Panc1 (cell line): ENCODE measurements around the gene ZNF44. TPM values are rescaled to one million over a fixed set of nuclear protein-coding genes. Genes with fewer than 3 reads are reported as not detected.

Experiments
- ATAC-seq: fragments of 200-7000 bp; cut with Tn5 transposase; 2 replicates; pipeline ENCODE4 v1.9.1; 2020; ENCODE audit warnings: mild to moderate bottlenecking, moderate library complexity
- Bru-seq: library from RNA; stranded (reverse); fragments of 400-500 nt; gene quantifications from one replicate; lab custom pipeline; 2021; lab: Mats Ljungman, UMichigan
- BruChase-seq, 2 experiments: library from RNA; stranded (reverse); fragments of 400-500 nt; gene quantifications; one replicate each; lab custom pipeline; 2021; lab: Mats Ljungman, UMichigan
- BruUV-seq: library from RNA; stranded (reverse); fragments of 400-500 nt; replicated peaks from 2 replicates; lab custom pipeline; 2021; lab: Mats Ljungman, UMichigan
- CTCF ChIA-PET: fragments of 300-600 bp; sonication (Branson Sonifier 250); formaldehyde crosslinking; loops from one replicate; lab custom pipeline; 2022; ENCODE audit warnings: antibody characterized with exemption; lab: Charles Lee
- POLR2A ChIA-PET: fragments of 300-600 bp; sonication (Branson Sonifier 250); formaldehyde crosslinking; loops from one replicate; lab custom pipeline; 2022; ENCODE audit warnings: antibody characterized with exemption; lab: Charles Lee
- DNase-seq: peaks from one replicate; pipeline ENCODE4 v3.0.0-alpha.2; 2010; ENCODE audit warnings: low read depth, low spot score
- H3K27ac ChIP-seq: 2 replicates; pipeline ENCODE4 v1.5.1; 2011; ENCODE audit warnings: mild to moderate bottlenecking, low read length, inconsistent platforms
- H3K27me3 ChIP-seq: fragments of 200-500 bp; sonication (Bioruptor generic); 2 replicates; pipeline ENCODE4 v1.6.0; 2014; ENCODE audit warnings: low read length, inconsistent platforms; ENCODE audit not compliant: control insufficient read depth, insufficient read depth
- H3K36me3 ChIP-seq: fragments of 200-500 bp; sonication (Bioruptor generic); 2 replicates; pipeline ENCODE4 v1.5.1; 2014; ENCODE audit warnings: inconsistent platforms, mild to moderate bottlenecking, low read length, moderate library complexity; ENCODE audit not compliant: control insufficient read depth, insufficient read depth
- H3K4me1 ChIP-seq: 2 replicates; pipeline ENCODE4 v1.5.1; 2011; ENCODE audit warnings: inconsistent platforms, mild to moderate bottlenecking, low read length, moderate library complexity; ENCODE audit not compliant: control insufficient read depth, insufficient read depth
- H3K4me3 ChIP-seq, 2 experiments: 2 replicates each; pipeline ENCODE4 v1.5.1; 2011 to 2012; ENCODE audit warnings: low read depth in 2 of 2, low read length in 2 of 2, mild to moderate bottlenecking in 2 of 2, inconsistent platforms in 1 of 2, moderate library complexity in 1 of 2
- H3K9me3 ChIP-seq: fragments of 200-500 bp; sonication (Bioruptor generic); 2 replicates; pipeline ENCODE4 v1.5.1; 2014; ENCODE audit warnings: low read depth, mild to moderate bottlenecking, inconsistent platforms, low read length, moderate library complexity; ENCODE audit not compliant: control insufficient read depth, insufficient read depth
- POLR2AphosphoS5 ChIP-seq: IDR thresholded peaks from 2 replicates; pipeline ENCODE4 v1.6.1; 2012; ENCODE audit warnings: mild to moderate bottlenecking, low read depth, low read length, moderate library complexity
- SIN3A ChIP-seq: IDR thresholded peaks from 2 replicates; pipeline ENCODE4 v1.6.1; 2012; ENCODE audit warnings: low read depth, mild to moderate bottlenecking, low read length, moderate library complexity, borderline replicate concordance; ENCODE audit not compliant: insufficient read depth
- TCF7L2 ChIP-seq: IDR thresholded peaks from 2 replicates; pipeline ENCODE4 v1.6.1; 2011; ENCODE audit warnings: mild to moderate bottlenecking, low read depth, low read length, inconsistent platforms
- in situ Hi-C: cut with HindIII; loops from 2 replicates; pipeline ENCODE4 v1.10.0; 2016; ENCODE audit warnings: low sequenced_read_pairs, low pct_unique_long_range_greater_than_20kb
- intact Hi-C: fragments of 100-400 bp; cut with micrococcal nuclease; formaldehyde crosslinking; loops from one replicate; pipeline ENCODE4 v1.10.0; 2022; ENCODE audit not compliant: unreplicated experiment
- long read RNA-seq: library from polyadenylated mRNA; unstranded; transcript quantifications from one replicate; pipeline ENCODE4 v2.0.0, GENCODE V29; 2021; ENCODE audit not compliant: unreplicated experiment
- polyA plus RNA-seq: library from polyadenylated mRNA; unstranded; fragments of >200 nt; gene quantifications from one replicate; pipeline ENCODE4 v1.2.1, GENCODE V29; 2012; ENCODE audit warnings: missing spikeins; ENCODE audit not compliant: insufficient read length
- total RNA-seq: library from RNA; stranded (reverse); gene quantifications from one replicate; pipeline ENCODE4 v1.2.1, GENCODE V29; 2021; ENCODE audit not compliant: unreplicated experiment
- TF ChIP-seq, protein P1 (sequence below), 2 experiments: IDR thresholded peaks; 2 replicates each; pipeline ENCODE4 v1.6.1; 2011 to 2012; ENCODE audit warnings: low read depth in 2 of 2, control low read depth in 1 of 2, low read length in 1 of 2, mild to moderate bottlenecking in 1 of 2, moderate library complexity in 1 of 2; ENCODE audit not compliant: insufficient read depth in 1 of 2
- TF ChIP-seq, protein P2 (sequence below): fragments of 450-650 bp; IDR thresholded peaks from 2 replicates; pipeline ENCODE4 v1.5.1; 2017; ENCODE audit warnings: mild to moderate bottlenecking

ZNF44 gene
- total RNA-seq, result 5.0 TPM
- polyA plus RNA-seq, result 2.0 TPM
- Bru-seq, nascent RNA, result percentile 66 among the genes with signal in this experiment
- percentile 82 among the genes with signal in this experiment for BruChase-seq, experiment 1, labeled RNA remaining after a 2-hour chase
- BruChase-seq, experiment 2, labeled RNA remaining after a 6-hour chase, result percentile 75 among the genes with signal in this experiment
- long read RNA-seq, partial matches to known transcripts, result 0 of 10 reads
- long read RNA-seq, other reads (novel, unspliced or antisense), result 6 of 10 reads

DNA sequence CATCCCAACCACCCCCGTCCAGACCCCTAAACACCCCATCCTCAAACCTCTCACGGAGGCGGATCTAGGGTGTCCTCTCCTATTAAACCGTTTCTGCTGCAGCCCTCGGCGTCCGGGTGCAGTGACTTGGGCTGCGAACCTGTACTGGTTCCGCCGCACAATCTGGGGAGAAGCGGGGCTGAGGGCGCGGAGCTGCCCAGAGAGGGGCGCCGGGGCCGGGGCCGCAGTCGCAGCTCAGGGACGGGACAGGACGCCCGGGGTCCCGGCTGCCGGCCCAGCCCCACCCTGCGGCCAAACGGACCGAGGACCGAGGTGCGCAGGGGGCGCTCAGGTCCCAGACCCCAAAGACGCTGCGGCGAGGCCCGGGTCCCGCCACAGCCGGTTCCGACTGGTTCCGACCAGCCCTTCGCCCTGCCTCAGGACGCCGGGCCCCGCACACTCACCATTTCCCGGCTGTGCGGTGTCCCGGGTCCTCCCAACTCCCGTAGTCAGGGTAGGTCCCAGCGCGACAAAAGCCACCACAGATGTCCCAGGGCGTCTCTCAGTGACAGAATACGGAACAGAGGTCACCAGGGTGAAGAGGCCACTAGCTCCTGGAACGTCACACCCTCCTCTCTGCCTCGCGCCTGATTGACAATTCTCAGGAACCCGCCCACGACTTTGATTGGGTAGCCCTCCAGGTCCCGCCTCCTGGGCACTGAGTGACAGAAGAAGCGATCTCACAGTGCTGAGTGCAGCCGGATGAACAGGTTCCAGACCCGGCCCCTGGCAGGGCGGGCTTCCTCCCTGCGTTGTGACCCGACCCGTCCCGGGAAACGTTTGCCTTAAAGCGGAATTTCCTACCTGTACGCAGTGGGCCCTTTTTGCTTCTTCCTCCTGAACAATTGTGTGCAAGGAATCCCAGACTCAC is at the start of gene ZNF44:
Gene ZNF44 (minus strand): TSS at position 635 of the 910 bp plus-strand sequence. CDS start 189 bp downstream, at position 446.
- no peaks in the 10 kb centered on the region for H3K27me3 ChIP-seq
- H3K4me3 ChIP-seq, result peak within 1 kb of the TSS; percentile 83 to 85
- ChIA-PET CTCF (no interaction called here), POLR2A (no interaction called here)
- no peaks in the 10 kb centered on the region for H3K4me1 ChIP-seq
- DNase-seq (peak; percentile 87), ATAC-seq (peak; percentile 98)
- peak within 1 kb of the TSS; percentile 78 for H3K27ac ChIP-seq
- no TSS peak for BruUV-seq
- H3K9me3 ChIP-seq, result no peaks in the 10 kb centered on the region
- peaks cover 2% of the 10 kb centered on the region; the same call in 1 of the 2 replicates for H3K36me3 ChIP-seq
- in situ Hi-C loops (no loop called here), intact Hi-C loops (no loop called here)
- TF ChIP-seq, protein P1, sequence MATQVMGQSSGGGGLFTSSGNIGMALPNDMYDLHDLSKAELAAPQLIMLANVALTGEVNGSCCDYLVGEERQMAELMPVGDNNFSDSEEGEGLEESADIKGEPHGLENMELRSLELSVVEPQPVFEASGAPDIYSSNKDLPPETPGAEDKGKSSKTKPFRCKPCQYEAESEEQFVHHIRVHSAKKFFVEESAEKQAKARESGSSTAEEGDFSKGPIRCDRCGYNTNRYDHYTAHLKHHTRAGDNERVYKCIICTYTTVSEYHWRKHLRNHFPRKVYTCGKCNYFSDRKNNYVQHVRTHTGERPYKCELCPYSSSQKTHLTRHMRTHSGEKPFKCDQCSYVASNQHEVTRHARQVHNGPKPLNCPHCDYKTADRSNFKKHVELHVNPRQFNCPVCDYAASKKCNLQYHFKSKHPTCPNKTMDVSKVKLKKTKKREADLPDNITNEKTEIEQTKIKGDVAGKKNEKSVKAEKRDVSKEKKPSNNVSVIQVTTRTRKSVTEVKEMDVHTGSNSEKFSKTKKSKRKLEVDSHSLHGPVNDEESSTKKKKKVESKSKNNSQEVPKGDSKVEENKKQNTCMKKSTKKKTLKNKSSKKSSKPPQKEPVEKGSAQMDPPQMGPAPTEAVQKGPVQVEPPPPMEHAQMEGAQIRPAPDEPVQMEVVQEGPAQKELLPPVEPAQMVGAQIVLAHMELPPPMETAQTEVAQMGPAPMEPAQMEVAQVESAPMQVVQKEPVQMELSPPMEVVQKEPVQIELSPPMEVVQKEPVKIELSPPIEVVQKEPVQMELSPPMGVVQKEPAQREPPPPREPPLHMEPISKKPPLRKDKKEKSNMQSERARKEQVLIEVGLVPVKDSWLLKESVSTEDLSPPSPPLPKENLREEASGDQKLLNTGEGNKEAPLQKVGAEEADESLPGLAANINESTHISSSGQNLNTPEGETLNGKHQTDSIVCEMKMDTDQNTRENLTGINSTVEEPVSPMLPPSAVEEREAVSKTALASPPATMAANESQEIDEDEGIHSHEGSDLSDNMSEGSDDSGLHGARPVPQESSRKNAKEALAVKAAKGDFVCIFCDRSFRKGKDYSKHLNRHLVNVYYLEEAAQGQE (IDR thresholded peaks at IDR 0.05; ENCODE audit: insufficient read depth in 1 of 2, low read depth in 2 of 2, low read length in 1 of 2), result no peak
- TF ChIP-seq, protein P2, sequence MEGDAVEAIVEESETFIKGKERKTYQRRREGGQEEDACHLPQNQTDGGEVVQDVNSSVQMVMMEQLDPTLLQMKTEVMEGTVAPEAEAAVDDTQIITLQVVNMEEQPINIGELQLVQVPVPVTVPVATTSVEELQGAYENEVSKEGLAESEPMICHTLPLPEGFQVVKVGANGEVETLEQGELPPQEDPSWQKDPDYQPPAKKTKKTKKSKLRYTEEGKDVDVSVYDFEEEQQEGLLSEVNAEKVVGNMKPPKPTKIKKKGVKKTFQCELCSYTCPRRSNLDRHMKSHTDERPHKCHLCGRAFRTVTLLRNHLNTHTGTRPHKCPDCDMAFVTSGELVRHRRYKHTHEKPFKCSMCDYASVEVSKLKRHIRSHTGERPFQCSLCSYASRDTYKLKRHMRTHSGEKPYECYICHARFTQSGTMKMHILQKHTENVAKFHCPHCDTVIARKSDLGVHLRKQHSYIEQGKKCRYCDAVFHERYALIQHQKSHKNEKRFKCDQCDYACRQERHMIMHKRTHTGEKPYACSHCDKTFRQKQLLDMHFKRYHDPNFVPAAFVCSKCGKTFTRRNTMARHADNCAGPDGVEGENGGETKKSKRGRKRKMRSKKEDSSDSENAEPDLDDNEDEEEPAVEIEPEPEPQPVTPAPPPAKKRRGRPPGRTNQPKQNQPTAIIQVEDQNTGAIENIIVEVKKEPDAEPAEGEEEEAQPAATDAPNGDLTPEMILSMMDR, result no peak
- 0 out of 2 replicates have a peak, but pooled peaks have one; percentile 41 for TF ChIP-seq SIN3A
- TF ChIP-seq POLR2AphosphoS5, result peak; percentile 53; the same call in 1 of the 2 replicates

- H3K27ac ChIP-seq, result peak within 1 kb of the TSS; percentile 78
- POLR2A ChIA-PET, result interaction anchor here (0.6 kb wide), 1 partner anchor 59 kb away, joined by 6 read pairs; no protein-coding TSS in a partner anchor
- intact Hi-C loops, result no loop called here
Measured at GRCh38 chr19:12333162-12334159, 38.8 kb upstream of the ZNF44 start, which contains the start of gene ZNF563. TSS of gene ZNF563 (minus strand) at chr19:12333633. CDS start at chr19:12333482, 151 bp downstream.

More at GRCh38 chr19:12333162-12334159, 38.8 kb upstream of the ZNF44 start, which contains the start of gene ZNF563:
- in situ Hi-C loops, result no loop called here
- no peaks in the 10 kb centered on the region for H3K36me3 ChIP-seq
- CTCF ChIA-PET, result interaction anchor here (1.5 kb wide), 1 partner anchor 32 kb away, joined by 6 read pairs; the partner anchor contains the start of gene ZNF442
- BruUV-seq, result no TSS peak
- DNase-seq (peak; percentile 76), ATAC-seq (peak; percentile 100)
- H3K4me1 ChIP-seq, result peaks cover 11% of the 10 kb centered on the region
- no peaks in the 10 kb centered on the region for H3K27me3 ChIP-seq
- H3K4me3 ChIP-seq, result peak within 1 kb of the TSS; percentile 58 to 86
- TF ChIP-seq TCF7L2, result peak; percentile 99
- TF ChIP-seq, protein P2, result no peak
- TF ChIP-seq, protein P1 (IDR thresholded peaks at IDR 0.05; ENCODE audit: insufficient read depth in 1 of 2, low read depth in 2 of 2, low read length in 1 of 2), result no peak
- peak; percentile 62; the same call in 1 of the 2 replicates for TF ChIP-seq POLR2AphosphoS5
- no peak for TF ChIP-seq SIN3A
- no peaks in the 10 kb centered on the region for H3K9me3 ChIP-seq
